ENCODE results near the gene PHC1. TPM values are rescaled to one million over a fixed set of nuclear protein-coding genes. Genes with fewer than 3 reads are reported as not detected.

PHC1 gene
- total RNA-seq, 2 donors from 2014 or later, result 27.0 to 34.5 TPM

DNA sequence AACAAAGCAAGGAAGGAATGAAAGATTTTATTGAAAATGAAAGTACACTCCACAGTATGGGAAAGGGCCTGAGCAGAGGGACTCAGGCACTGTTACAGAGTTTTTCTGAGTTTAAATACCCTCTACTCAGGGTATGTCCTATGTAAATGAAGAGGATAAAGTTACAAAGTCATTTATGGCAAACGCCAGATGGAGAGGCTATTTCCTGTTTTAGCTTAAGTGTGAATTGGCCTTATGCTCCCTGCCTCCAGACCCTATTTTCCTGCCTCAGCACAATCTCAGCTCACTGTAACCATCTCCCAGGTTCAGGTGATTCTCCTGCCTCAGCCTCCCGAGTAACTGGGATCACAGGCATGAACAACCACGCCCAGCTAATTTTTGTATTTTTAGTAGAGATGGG lies 6.8 kb upstream of the PHC1 start:
- no peaks in the 10 kb centered on the region for H3K9me3 ChIP-seq
- no peaks in the 10 kb centered on the region for H3K36me3 ChIP-seq (replicated peaks in 1 of 2; ENCODE audit: insufficient read depth in 1 of 2, low read depth in 2 of 2)
- H3K27ac ChIP-seq, result no peak overlapping the region

GRCh38 chr12:8909752-8910151 lies 4.6 kb upstream of the PHC1 start:
- no peak overlapping the region for H3K4me3 ChIP-seq
- no peaks in the 10 kb centered on the region for H3K27me3 ChIP-seq
- DNase-seq, result no peak
- TF ChIP-seq, protein P1, sequence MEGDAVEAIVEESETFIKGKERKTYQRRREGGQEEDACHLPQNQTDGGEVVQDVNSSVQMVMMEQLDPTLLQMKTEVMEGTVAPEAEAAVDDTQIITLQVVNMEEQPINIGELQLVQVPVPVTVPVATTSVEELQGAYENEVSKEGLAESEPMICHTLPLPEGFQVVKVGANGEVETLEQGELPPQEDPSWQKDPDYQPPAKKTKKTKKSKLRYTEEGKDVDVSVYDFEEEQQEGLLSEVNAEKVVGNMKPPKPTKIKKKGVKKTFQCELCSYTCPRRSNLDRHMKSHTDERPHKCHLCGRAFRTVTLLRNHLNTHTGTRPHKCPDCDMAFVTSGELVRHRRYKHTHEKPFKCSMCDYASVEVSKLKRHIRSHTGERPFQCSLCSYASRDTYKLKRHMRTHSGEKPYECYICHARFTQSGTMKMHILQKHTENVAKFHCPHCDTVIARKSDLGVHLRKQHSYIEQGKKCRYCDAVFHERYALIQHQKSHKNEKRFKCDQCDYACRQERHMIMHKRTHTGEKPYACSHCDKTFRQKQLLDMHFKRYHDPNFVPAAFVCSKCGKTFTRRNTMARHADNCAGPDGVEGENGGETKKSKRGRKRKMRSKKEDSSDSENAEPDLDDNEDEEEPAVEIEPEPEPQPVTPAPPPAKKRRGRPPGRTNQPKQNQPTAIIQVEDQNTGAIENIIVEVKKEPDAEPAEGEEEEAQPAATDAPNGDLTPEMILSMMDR (IDR thresholded peaks at IDR 0.05), result no peak
- no peak for TF ChIP-seq POLR2A (IDR thresholded peaks at IDR 0.05)
- 70 to 78% methylated on average over 5 of the region's 5 CpGs for WGBS, 2 donors
- no peaks in the 10 kb centered on the region for H3K36me3 ChIP-seq (replicated peaks in 1 of 2; ENCODE audit: insufficient read depth in 1 of 2, low read depth in 2 of 2)
- intact Hi-C loops (cut with DNase I), result no loop called here
- H3K27ac ChIP-seq, result no peak overlapping the region
- H3K4me1 ChIP-seq, result peaks cover 16% of the 10 kb centered on the region
- no peak for ATAC-seq
- no peaks in the 10 kb centered on the region for H3K9me3 ChIP-seq

More for the DNA sequence above, 6.8 kb upstream of the PHC1 start:
- Histone ChIP-seq H3K27me3 (no peaks in the 10 kb centered on the region), H3K4me3 (no peak overlapping the region), H3K4me1 (peaks cover under 1% of the 10 kb centered on the region)
- intact Hi-C loops (cut with DNase I), result no loop called here
- ATAC-seq (no peak), DNase-seq (no peak)
- 73 to 81% methylated on average over 3 of the region's 3 CpGs for WGBS, 2 donors
- TF ChIP-seq, protein P1 (IDR thresholded peaks at IDR 0.05), result no peak
- no peak for TF ChIP-seq POLR2A (IDR thresholded peaks at IDR 0.05)

DNA sequence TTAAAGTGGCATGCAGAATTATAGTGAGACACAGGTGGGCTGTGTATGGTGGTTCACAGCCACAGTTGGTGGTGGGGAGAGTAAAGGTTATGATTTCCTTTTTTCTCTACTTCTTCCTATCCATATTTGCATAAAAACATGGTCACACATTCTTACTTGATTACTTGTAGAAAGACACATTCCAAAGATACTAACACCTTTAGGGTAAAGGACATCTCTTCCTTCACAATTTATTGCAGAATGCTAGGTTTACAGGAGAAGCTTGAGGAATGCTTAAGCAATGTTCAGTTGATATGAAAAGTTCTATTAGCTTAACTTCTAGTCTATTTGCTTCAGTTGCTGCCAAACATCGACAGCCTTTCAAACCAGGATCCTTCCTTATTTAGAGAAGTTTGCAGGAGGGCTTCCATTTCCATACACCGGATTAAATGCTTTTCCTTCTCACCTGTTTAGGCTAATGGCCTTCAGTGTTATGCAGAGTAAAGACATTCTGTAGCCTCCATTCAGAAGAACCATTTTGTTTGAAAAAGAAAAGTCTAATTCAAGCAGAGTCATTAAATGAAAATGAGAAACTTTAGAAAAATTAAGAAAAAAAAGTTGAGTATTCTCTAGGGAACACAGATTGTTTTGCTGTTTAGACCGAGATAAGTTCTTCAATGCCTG lies 2.6 kb upstream of the PHC1 start:
- DNase-seq, result no peak
- intact Hi-C loops (cut with DNase I), result no loop called here
- Histone ChIP-seq H3K4me1 (peaks cover 28% of the 10 kb centered on the region), H3K4me3 (no peak overlapping the region), H3K27me3 (no peaks in the 10 kb centered on the region), H3K27ac (no peak overlapping the region), H3K36me3 (replicated peaks in 1 of 2; ENCODE audit: insufficient read depth in 1 of 2, low read depth in 2 of 2) (no peaks in the 10 kb centered on the region), H3K9me3 (no peaks in the 10 kb centered on the region)
- TF ChIP-seq POLR2A (IDR thresholded peaks at IDR 0.05), result no peak
- TF ChIP-seq, protein P1 (IDR thresholded peaks at IDR 0.05), result no peak
- no peak for ATAC-seq
- 64 to 70% methylated on average over 3 of the region's 3 CpGs for WGBS, 2 donors

DNA sequence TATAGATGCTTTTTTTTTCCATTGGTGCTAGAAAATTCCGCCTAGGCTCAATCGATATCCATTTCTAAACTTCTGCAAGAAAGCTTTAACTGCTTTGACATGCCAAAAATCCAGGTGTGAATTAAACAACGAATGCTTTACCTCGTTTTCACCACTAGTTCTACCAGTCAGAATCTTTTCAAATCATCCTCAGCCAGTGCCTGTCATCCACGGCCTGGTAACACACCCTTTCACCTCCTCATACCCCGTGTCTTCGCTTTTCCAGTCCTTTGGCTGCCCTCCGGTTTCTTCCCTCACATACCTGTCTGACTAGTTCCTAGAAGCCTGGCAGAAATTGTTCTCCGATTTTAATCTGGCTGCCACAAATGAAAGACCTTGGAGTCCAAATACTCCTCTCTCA lies 1.4 kb upstream of the PHC1 start:
- no peak overlapping the region for H3K4me3 ChIP-seq
- peaks cover 28% of the 10 kb centered on the region for H3K4me1 ChIP-seq
- H3K27ac ChIP-seq, result peak overlapping the region in 3 of 4 donors; percentile 61 to 87 (median 79)
- no peaks in the 10 kb centered on the region for H3K27me3 ChIP-seq
- 5 to 9% methylated on average over 9 of the region's 9 CpGs for WGBS, 2 donors
- ATAC-seq (no peak), DNase-seq (peak; percentile 14 to 27 (median 21))
- intact Hi-C loops (cut with DNase I), result no loop called here
- no peaks in the 10 kb centered on the region for H3K36me3 ChIP-seq (replicated peaks in 1 of 2; ENCODE audit: insufficient read depth in 1 of 2, low read depth in 2 of 2)
- TF ChIP-seq, protein P1 (IDR thresholded peaks at IDR 0.05), result peak in 4 of 7 experiments; percentile 8 to 38 (median 24)
- no peak for TF ChIP-seq POLR2A (IDR thresholded peaks at IDR 0.05)
- no peaks in the 10 kb centered on the region for H3K9me3 ChIP-seq

- peaks cover 28% of the 10 kb centered on the region for H3K4me1 ChIP-seq
- intact Hi-C loops (cut with DNase I), result no loop called here
- peak overlapping the region in 1 of 2 donors; percentile 81 for H3K4me3 ChIP-seq
- H3K36me3 ChIP-seq (replicated peaks in 1 of 2; ENCODE audit: insufficient read depth in 1 of 2, low read depth in 2 of 2), result no peaks in the 10 kb centered on the region
- peak overlapping the region; percentile 47 to 87 (median 70) for H3K27ac ChIP-seq
- TF ChIP-seq POLR2A (IDR thresholded peaks at IDR 0.05), result no peak
- TF ChIP-seq, protein P1 (IDR thresholded peaks at IDR 0.05), result no peak
- ATAC-seq, result no peak
- no peaks in the 10 kb centered on the region for H3K27me3 ChIP-seq
- H3K9me3 ChIP-seq, result no peaks in the 10 kb centered on the region
- no peak for DNase-seq
- WGBS, 2 donors, result 17 to 19% methylated on average over 6 of the region's 6 CpGs
Observed at GRCh38 chr12:8913702-8914032, 642 bp upstream of the PHC1 start.

Measured in body of pancreas (tissue), 4 donors.